HG03378 (cell line): ENCODE data around the gene PRKCB.
"Not testable (repeated sequence)": the region's sequence is repeated elsewhere in the genome, so short reads cannot be mapped to it uniquely, and the experiment has no call there.

Experiments
- ATAC-seq: cut with Tn5 transposase; IDR thresholded peaks from one replicate; pipeline ENCODE4 v1.9.1; 2021; ENCODE audit warnings: mild to moderate bottlenecking, moderate library complexity; ENCODE audit not compliant: unreplicated experiment

PRKCB gene

GRCh38 chr16:23931199-23931598, 95.4 kb downstream of the PRKCB start:
- no peak for ATAC-seq

- ATAC-seq, result not testable (repeated sequence)
Measured at GRCh38 chr16:23933650-23934049, 97.9 kb downstream of the PRKCB start.

- no peak for ATAC-seq
Measured at GRCh38 chr16:23934610-23935236, 98.9 kb downstream of the PRKCB start.

- ATAC-seq, result no peak
Measured at GRCh38 chr16:23940111-23940510, 104.3 kb downstream of the PRKCB start.

DNA sequence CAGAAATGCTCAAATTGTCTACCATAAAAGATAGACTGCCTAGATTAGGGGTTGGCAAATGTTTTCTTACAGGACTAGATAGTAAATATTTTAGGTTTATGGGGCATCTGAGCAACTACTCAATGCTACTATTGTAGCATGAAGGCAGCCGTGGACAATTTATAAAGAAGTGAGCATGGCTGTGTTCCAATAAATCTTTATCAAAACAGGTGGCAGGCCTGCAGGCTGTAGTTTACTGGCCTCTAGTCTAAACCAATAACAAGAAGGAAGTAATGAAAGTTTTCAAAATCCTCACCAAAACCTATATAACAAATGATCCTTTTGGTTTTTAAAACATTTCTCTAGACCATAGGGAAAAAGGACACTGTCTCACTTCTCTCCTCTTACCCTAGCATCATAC, 105.2 kb downstream of the PRKCB start:
- ATAC-seq, result no peak

- no peak for ATAC-seq
Measured at GRCh38 chr16:23941963-23942564, 106.3 kb downstream of the PRKCB start.

DNA sequence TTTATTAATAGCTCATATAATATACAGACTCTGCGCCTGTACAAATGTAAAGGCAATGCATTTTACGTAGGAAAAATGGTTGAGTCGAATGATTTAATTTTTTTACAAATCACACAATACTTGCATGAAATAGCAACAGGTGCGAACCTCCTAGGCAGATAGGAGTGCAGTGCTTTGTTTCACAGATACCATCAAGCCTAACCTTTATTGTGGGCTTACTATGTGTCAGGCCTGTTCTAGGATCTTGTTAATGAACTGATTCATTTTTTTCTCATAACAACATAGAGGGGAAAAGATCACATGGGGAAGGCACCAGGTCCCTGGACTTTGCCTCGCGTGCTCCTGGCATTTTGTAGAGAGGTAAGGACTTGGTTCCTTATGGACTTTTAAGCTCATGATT, 107.8 kb downstream of the PRKCB start:
- no peak for ATAC-seq

GRCh38 chr16:23944381-23944780, 108.6 kb downstream of the PRKCB start:
- no peak for ATAC-seq

GRCh38 chr16:23945243-23945642, 109.5 kb downstream of the PRKCB start:
- ATAC-seq, result no peak

DNA sequence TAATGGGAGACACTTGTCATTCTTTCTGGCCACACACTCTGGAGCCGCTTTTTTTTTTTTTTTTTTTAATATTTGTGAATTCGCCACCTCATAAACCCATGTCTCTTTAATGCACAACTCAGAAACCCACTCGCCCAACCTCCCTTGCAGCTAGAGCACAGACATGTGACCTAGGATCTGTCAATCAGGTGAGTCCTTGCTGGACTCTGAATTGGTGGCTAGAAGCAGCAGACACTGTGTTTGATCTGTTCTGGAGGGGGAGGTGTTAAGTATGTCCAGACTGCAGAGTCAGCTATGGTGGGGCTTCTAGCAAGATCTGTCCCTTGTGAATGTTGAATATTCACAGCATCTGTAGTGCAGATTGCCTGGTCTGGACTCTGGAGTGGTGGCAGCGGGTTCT, 112.1 kb downstream of the PRKCB start:
- ATAC-seq, result no peak

DNA sequence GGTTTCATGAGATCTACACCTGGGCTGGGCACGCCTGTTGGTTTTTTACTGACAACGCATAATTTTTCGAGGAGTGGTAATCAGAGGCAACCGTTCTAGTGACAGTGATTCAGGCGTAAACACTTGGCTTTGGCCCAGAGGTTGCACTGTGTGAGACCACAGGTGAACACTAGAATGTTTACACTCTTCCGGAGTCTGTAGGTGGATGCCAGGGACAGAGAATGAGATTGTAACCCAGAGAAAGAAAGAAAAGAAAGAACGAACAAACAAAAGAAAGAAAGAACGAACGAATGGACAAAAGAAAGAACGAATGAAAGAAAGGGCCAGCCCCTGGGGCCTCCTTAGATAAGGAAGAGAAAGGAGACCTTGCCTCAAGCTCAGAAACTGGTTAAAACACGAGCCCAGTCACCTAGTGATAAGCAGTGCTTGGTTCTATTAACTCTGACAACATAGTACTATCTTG, 113.2 kb downstream of the PRKCB start:
- no peak for ATAC-seq

DNA sequence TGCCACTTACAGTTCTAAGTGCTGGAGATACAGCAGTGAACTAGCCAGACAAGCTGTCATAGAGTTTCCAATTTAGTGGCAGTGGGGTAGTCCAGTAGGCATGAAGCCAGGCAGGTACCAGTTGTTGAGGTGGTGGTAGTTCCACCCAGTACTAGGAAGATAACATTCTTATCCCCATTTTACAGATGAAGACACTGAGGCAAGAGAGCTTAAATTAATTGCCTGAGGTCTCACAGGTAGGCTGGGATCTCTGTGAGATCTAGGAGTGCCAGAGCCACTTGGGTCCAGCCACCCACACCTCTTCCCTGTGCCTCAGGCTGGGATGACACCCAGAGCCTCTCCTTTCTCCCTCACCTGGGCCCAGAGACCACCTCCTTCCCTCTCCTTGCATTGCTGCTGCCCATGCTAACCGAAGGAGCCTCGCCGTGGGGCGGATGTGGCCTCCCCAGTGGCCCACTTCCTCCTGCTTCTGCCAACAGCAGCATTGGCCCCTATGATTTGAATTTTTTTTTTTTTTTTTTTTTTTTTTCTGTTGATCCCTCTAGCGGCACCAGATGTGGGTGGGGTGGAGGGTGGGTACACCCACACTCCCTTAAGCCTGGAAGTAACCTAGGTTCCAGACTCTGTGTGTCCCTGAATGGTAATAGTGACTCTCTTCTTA, 114.0 kb downstream of the PRKCB start:
- no peak for ATAC-seq

GRCh38 chr16:23950291-23950894, 114.6 kb downstream of the PRKCB start:
- no peak for ATAC-seq

DNA sequence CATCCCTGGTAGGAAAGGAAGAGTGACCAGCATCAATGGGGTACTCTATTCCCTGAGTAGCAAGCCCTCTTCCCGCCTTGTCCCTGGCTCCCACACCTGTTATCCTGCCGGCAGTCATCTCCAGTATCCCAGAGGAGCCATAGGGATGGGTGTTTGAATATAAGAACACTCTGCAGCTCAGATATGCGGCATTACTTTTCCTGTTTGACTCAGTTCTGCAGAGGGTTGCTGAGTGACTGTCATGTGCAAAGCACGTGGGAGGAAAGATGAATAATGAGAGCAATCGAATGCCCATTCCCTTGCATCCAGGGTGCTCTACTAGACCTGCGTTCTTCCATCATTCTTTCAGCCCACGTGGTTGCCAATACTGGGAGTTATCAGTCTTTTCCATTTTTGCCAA, 115.1 kb downstream of the PRKCB start:
- ATAC-seq, result no peak

- ATAC-seq, result no peak
Measured at GRCh38 chr16:23952128-23952970, 116.6 kb downstream of the PRKCB start.

- no peak for ATAC-seq
Measured at GRCh38 chr16:23952971-23953300, 117.2 kb downstream of the PRKCB start.

DNA sequence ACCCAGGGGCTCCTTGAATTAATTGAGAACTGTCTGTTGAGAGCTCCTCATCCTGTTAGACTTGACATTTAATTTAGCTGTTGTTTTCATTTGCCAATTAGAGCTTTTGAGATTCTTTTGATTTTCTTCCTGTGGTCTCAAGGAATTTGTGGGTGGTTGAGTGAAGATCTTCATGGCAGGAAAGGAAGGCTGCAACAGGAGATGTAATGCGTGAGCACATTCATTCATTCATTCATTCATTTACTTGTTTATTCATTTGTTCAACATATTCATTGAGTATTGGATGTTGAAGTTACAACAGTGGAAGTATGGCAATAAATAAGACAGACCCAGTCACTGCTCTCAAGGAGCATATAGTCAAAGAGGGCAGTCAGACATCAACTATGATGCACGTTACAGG, 117.7 kb downstream of the PRKCB start:
- no peak for ATAC-seq

GRCh38 chr16:23955088-23955487, 119.3 kb downstream of the PRKCB start:
- ATAC-seq, result no peak

- no peak for ATAC-seq
Measured at GRCh38 chr16:23957287-23957686, 121.5 kb downstream of the PRKCB start.

GRCh38 chr16:23959072-23959751, 123.4 kb downstream of the PRKCB start:
- no peak for ATAC-seq

DNA sequence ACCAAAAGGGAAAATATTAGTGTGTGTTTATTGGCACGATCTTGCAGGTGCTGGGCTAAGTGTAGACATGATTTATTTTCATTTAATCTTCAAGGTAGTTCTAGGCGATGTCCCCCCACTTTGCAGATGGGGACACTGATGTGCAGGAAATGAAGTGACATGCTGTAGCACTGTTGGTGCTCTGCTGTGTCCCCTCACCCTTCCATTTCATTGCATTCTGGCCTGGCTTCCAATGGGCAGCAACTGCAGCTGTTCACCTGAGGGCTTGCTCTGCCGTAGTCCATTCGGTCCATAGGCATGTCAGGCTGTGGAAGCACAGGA, 123.9 kb downstream of the PRKCB start:
- no peak for ATAC-seq
